Prostate gland (tissue), 2 donors: ENCODE data around the gene RFXANK.

Experiments
- POLR2A ChIP-seq: fragments of 450-650 bp; IDR thresholded peaks from one replicate; pipeline ENCODE4 v1.6.1; 2016; ENCODE audit warnings: antibody characterized with exemption, mild to moderate bottlenecking
- POLR2AphosphoS5 ChIP-seq: sonication (generic); formaldehyde crosslinking; IDR thresholded peaks from one replicate; pipeline ENCODE4 v1.6.1; 2017; ENCODE audit warnings: antibody characterized with exemption
- TF ChIP-seq, protein P1 (sequence below), 4 experiments: fragments of 200-600 bp in 2 of 4; fragments of 450-650 bp in 2 of 4; sonication (generic) in 2 of 4; IDR thresholded peaks; 1 replicate in 3 of 4; 2 replicates in 1 of 4; pipeline ENCODE4 v1.5.1; 2016 to 2019; ENCODE audit warnings: antibody characterized with exemption in 4 of 4, mild to moderate bottlenecking in 2 of 4, moderate library complexity in 2 of 4

DNA sequence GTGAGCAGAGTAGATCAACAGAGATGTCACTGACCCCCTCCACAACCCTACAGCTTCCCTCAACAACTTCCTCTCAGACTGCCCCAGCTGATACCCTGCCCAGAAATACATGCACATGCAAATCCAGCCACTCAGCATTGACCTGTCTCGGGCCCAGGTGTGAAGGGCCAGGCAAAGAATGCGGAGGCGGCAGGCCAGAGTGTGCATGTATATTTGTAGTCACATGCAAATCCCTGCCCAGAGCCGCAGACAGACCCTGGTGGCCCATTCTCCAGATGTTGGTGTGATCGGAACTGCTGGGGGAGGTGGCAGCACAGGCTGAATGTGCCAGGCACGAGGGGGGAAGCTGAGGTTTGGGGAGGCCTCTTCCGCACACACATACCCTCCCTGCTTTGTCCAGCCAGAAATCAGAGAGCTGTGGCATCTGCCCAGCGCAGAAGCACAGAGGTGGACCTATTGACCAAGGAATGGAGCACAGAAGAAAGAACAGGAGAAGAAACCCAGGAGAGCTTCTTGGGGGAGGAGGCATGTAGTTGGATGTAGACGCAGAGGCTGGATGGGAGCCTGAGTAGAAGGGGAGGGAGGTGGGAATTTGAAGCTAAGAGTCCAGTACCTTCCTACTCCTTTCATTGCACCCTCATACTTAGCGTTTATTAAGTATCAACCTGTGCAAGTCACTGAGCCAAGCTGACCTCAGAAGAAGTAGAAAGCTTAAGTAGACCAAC lies 36.4 kb upstream of the RFXANK start:
- no peak for TF ChIP-seq POLR2AphosphoS5
- TF ChIP-seq, protein P1, sequence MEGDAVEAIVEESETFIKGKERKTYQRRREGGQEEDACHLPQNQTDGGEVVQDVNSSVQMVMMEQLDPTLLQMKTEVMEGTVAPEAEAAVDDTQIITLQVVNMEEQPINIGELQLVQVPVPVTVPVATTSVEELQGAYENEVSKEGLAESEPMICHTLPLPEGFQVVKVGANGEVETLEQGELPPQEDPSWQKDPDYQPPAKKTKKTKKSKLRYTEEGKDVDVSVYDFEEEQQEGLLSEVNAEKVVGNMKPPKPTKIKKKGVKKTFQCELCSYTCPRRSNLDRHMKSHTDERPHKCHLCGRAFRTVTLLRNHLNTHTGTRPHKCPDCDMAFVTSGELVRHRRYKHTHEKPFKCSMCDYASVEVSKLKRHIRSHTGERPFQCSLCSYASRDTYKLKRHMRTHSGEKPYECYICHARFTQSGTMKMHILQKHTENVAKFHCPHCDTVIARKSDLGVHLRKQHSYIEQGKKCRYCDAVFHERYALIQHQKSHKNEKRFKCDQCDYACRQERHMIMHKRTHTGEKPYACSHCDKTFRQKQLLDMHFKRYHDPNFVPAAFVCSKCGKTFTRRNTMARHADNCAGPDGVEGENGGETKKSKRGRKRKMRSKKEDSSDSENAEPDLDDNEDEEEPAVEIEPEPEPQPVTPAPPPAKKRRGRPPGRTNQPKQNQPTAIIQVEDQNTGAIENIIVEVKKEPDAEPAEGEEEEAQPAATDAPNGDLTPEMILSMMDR (IDR thresholded peaks at IDR 0.05) = no peak
- TF ChIP-seq POLR2A = no peak
